Measurements from ENCODE around the gene UGT3A2. TPM values are rescaled to one million over a fixed set of nuclear protein-coding genes. Genes with fewer than 3 reads are reported as not detected.
"Not testable (repeated sequence)": the region's sequence is repeated elsewhere in the genome, so short reads cannot be mapped to it uniquely, and the experiment has no call there.

Gene UGT3A2
- total RNA-seq, 2 donors from 2014 or later: not detected

- no peaks in the 10 kb centered on the region for H3K36me3 ChIP-seq
- H3K27ac ChIP-seq: no peak overlapping the region
- H3K4me1 ChIP-seq (ENCODE audit: control insufficient read depth in 1 of 2, low read depth in 2 of 2): no peaks in the 10 kb centered on the region
- no peak for TF ChIP-seq CTCF (IDR thresholded peaks at IDR 0.05)
- H3K9me3 ChIP-seq: no peaks in the 10 kb centered on the region
- no peak for DNase-seq (ENCODE audit: low spot score)
- no peak for ATAC-seq (ENCODE audit: insufficient number of reproducible peaks, low FRiP score, low read depth)
- H3K27me3 ChIP-seq (replicated peaks; ENCODE audit: insufficient read depth): no peaks in the 10 kb centered on the region
- H3K4me3 ChIP-seq: no peak overlapping the region
Measured at GRCh38 chr5:36026706-36027465, 39.8 kb downstream of the UGT3A2 start.

- not testable (repeated sequence) for H3K36me3 ChIP-seq; H3K27ac ChIP-seq; DNase-seq (ENCODE audit: low spot score); H3K4me3 ChIP-seq; ATAC-seq (ENCODE audit: insufficient number of reproducible peaks, low FRiP score, low read depth); H3K4me1 ChIP-seq (ENCODE audit: control insufficient read depth in 1 of 2, low read depth in 2 of 2); H3K9me3 ChIP-seq; H3K27me3 ChIP-seq (replicated peaks; ENCODE audit: insufficient read depth)
Measured at GRCh38 chr5:36022246-36022645, 44.4 kb downstream of the UGT3A2 start.

- H3K27me3 ChIP-seq (replicated peaks; ENCODE audit: insufficient read depth); H3K4me3 ChIP-seq; H3K9me3 ChIP-seq; H3K4me1 ChIP-seq (ENCODE audit: control insufficient read depth in 1 of 2, low read depth in 2 of 2); ATAC-seq (ENCODE audit: insufficient number of reproducible peaks, low FRiP score, low read depth); DNase-seq (ENCODE audit: low spot score); H3K27ac ChIP-seq; H3K36me3 ChIP-seq: not testable (repeated sequence)
Measured at GRCh38 chr5:36019584-36019983, 47.1 kb downstream of the UGT3A2 start.

GRCh38 chr5:36017622-36018021, 49.1 kb downstream of the UGT3A2 start:
- TF ChIP-seq CTCF (IDR thresholded peaks at IDR 0.05): no peak
- H3K27ac ChIP-seq: no peak overlapping the region
- H3K27me3 ChIP-seq (replicated peaks; ENCODE audit: insufficient read depth): no peaks in the 10 kb centered on the region
- H3K4me1 ChIP-seq (ENCODE audit: control insufficient read depth in 1 of 2, low read depth in 2 of 2): no peaks in the 10 kb centered on the region
- no peak overlapping the region for H3K4me3 ChIP-seq
- DNase-seq (ENCODE audit: low spot score) (no peak), ATAC-seq (ENCODE audit: insufficient number of reproducible peaks, low FRiP score, low read depth) (no peak)
- H3K36me3 ChIP-seq: no peaks in the 10 kb centered on the region
- H3K9me3 ChIP-seq: no peaks in the 10 kb centered on the region

GRCh38 chr5:36017004-36017403, 49.7 kb downstream of the UGT3A2 start:
- Histone ChIP-seq H3K9me3 (no peaks in the 10 kb centered on the region), H3K4me1 (ENCODE audit: control insufficient read depth in 1 of 2, low read depth in 2 of 2) (no peaks in the 10 kb centered on the region), H3K27me3 (replicated peaks; ENCODE audit: insufficient read depth) (no peaks in the 10 kb centered on the region), H3K4me3 (no peak overlapping the region), H3K36me3 (no peaks in the 10 kb centered on the region), H3K27ac (no peak overlapping the region)
- no peak for TF ChIP-seq CTCF (IDR thresholded peaks at IDR 0.05)
- ATAC-seq (ENCODE audit: insufficient number of reproducible peaks, low FRiP score, low read depth) (no peak), DNase-seq (ENCODE audit: low spot score) (no peak)

GRCh38 chr5:36013182-36013581, 53.5 kb downstream of the UGT3A2 start:
- no peaks in the 10 kb centered on the region for H3K4me1 ChIP-seq (ENCODE audit: control insufficient read depth in 1 of 2, low read depth in 2 of 2)
- H3K9me3 ChIP-seq: no peaks in the 10 kb centered on the region
- H3K4me3 ChIP-seq: no peak overlapping the region
- TF ChIP-seq CTCF (IDR thresholded peaks at IDR 0.05): no peak
- no peaks in the 10 kb centered on the region for H3K27me3 ChIP-seq (replicated peaks; ENCODE audit: insufficient read depth)
- no peak for ATAC-seq (ENCODE audit: insufficient number of reproducible peaks, low FRiP score, low read depth)
- no peak overlapping the region for H3K27ac ChIP-seq
- DNase-seq (ENCODE audit: low spot score): no peak
- H3K36me3 ChIP-seq: no peaks in the 10 kb centered on the region

Measured in thoracic aorta (tissue), 2 donors.